Measurements from ENCODE around the gene ZNF672.

Gene ZNF672

GRCh38 chr1:248814351-248814750, 23.7 kb upstream of the ZNF672 start:
- no peak for DNase-seq (ENCODE audit: low read depth, low spot score)
- Histone ChIP-seq H3K4me3 (ENCODE audit: insufficient read length, low read depth) (no peak overlapping the region), H3K9me3 (ENCODE audit: insufficient read depth, low read length) (no peaks in the 10 kb centered on the region), H3K9ac (ENCODE audit: insufficient read length, low read depth) (no peak overlapping the region), H3K4me1 (ENCODE audit: insufficient read depth, insufficient read length) (peaks cover 10% of the 10 kb centered on the region), H3K27me3 (ENCODE audit: insufficient read depth, insufficient read length) (no peaks in the 10 kb centered on the region), H3K36me3 (ENCODE audit: insufficient read depth, insufficient read length, low read length) (peaks cover 83% of the 10 kb centered on the region)
- TF ChIP-seq YY1 (IDR thresholded peaks at IDR 0.05; ENCODE audit: insufficient read depth, insufficient read length): no peak
- TF ChIP-seq SUZ12 (IDR thresholded peaks at IDR 0.05; ENCODE audit: extremely low read depth, insufficient read depth, insufficient read length): no peak
- TF ChIP-seq ZNF274 (IDR thresholded peaks at IDR 0.05; ENCODE audit: low read depth, low read length): no peak

- DNase-seq (ENCODE audit: low read depth, low spot score): no peak
- Histone ChIP-seq H3K4me1 (ENCODE audit: insufficient read depth, insufficient read length) (peaks cover 10% of the 10 kb centered on the region), H3K36me3 (ENCODE audit: insufficient read depth, insufficient read length, low read length) (peaks cover 86% of the 10 kb centered on the region), H3K4me3 (ENCODE audit: insufficient read length, low read depth) (no peak overlapping the region), H3K27me3 (ENCODE audit: insufficient read depth, insufficient read length) (no peaks in the 10 kb centered on the region), H3K9me3 (ENCODE audit: insufficient read depth, low read length) (no peaks in the 10 kb centered on the region), H3K9ac (ENCODE audit: insufficient read length, low read depth) (peak overlapping the region; percentile 25)
- TF ChIP-seq SUZ12 (IDR thresholded peaks at IDR 0.05; ENCODE audit: extremely low read depth, insufficient read depth, insufficient read length): no peak
- TF ChIP-seq YY1 (IDR thresholded peaks at IDR 0.05; ENCODE audit: insufficient read depth, insufficient read length): no peak
- TF ChIP-seq ZNF274 (IDR thresholded peaks at IDR 0.05; ENCODE audit: low read depth, low read length): no peak
Measured at GRCh38 chr1:248815407-248816034, 22.5 kb upstream of the ZNF672 start.

GRCh38 chr1:248816042-248816851, 21.8 kb upstream of the ZNF672 start:
- H3K27me3 ChIP-seq (ENCODE audit: insufficient read depth, insufficient read length): no peaks in the 10 kb centered on the region
- DNase-seq (ENCODE audit: low read depth, low spot score): no peak
- H3K9me3 ChIP-seq (ENCODE audit: insufficient read depth, low read length): no peaks in the 10 kb centered on the region
- H3K4me3 ChIP-seq (ENCODE audit: insufficient read length, low read depth): no peak overlapping the region
- peaks cover 10% of the 10 kb centered on the region for H3K4me1 ChIP-seq (ENCODE audit: insufficient read depth, insufficient read length)
- no peak for TF ChIP-seq YY1 (IDR thresholded peaks at IDR 0.05; ENCODE audit: insufficient read depth, insufficient read length)
- no peak overlapping the region for H3K9ac ChIP-seq (ENCODE audit: insufficient read length, low read depth)
- H3K36me3 ChIP-seq (ENCODE audit: insufficient read depth, insufficient read length, low read length): peaks cover 86% of the 10 kb centered on the region

DNA sequence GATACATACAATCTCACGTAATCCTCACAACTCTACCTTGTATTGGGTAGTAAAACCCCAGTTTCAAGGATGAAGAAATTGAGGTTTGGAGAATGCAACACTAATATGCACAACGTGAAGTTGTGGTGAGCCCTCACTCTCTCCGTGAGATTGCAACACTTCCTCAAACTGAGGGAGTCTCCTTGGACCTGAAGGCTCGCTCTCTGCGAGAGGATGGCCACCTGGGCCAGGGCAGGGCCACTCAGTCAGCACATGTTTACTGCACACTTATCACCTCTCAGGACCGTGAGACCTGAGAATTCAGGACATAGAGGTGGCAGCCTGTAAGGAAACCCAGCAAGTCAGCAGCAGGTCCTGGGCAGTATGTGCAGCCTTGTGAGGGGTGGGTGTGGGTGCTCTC, 21.0 kb upstream of the ZNF672 start:
- no peaks in the 10 kb centered on the region for H3K9me3 ChIP-seq (ENCODE audit: insufficient read depth, low read length)
- peaks cover 86% of the 10 kb centered on the region for H3K36me3 ChIP-seq (ENCODE audit: insufficient read depth, insufficient read length, low read length)
- TF ChIP-seq ZNF274 (IDR thresholded peaks at IDR 0.05; ENCODE audit: low read depth, low read length): no peak
- TF ChIP-seq YY1 (IDR thresholded peaks at IDR 0.05; ENCODE audit: insufficient read depth, insufficient read length): no peak
- TF ChIP-seq SUZ12 (IDR thresholded peaks at IDR 0.05; ENCODE audit: extremely low read depth, insufficient read depth, insufficient read length): no peak
- H3K27me3 ChIP-seq (ENCODE audit: insufficient read depth, insufficient read length): no peaks in the 10 kb centered on the region
- DNase-seq (ENCODE audit: low read depth, low spot score): no peak
- H3K4me3 ChIP-seq (ENCODE audit: insufficient read length, low read depth): no peak overlapping the region
- no peak overlapping the region for H3K9ac ChIP-seq (ENCODE audit: insufficient read length, low read depth)
- H3K4me1 ChIP-seq (ENCODE audit: insufficient read depth, insufficient read length): peaks cover 10% of the 10 kb centered on the region

DNA sequence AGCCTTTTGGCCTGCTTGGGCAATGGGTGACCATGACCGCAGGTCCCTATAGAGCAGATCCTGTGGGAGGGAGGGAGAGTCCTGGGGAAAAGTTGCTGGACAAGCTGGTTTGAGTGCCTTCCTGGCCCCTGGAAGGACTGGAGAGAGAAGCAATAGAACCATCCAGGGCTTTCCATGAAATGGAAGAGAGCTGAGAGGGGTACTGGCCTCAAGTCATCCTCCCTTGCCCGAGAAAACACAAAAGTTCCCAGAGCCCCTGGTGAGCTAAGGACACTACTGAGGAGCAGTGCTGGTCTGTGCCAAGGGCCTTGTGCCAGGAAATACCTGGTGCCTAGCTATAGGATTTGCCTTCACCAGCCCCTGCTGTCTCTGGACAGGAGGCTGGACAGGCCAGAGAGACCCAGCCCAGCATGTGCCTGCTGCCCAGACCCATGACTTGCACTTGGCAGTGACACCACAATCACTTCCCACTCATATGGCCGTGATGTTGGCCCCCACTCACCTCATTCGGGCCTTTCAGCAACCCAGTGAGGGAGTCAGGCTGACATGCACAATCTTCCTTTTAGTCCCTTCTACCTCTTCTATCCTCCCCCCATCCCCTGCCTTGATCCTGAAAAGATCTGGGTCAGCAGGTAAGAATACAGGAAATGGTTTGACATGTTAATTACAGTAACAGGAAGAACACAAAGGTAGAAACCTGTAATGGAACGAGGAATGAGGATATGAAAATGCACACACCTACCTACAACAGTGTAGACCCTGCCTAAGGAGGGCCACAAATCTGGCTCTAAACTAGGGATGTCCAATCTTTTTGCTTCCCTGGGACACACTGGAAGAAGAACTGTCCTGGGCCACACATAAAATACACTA, 19.3 kb upstream of the ZNF672 start:
- no peak for DNase-seq (ENCODE audit: low read depth, low spot score)
- Histone ChIP-seq H3K4me3 (ENCODE audit: insufficient read length, low read depth) (no peak overlapping the region), H3K9me3 (ENCODE audit: insufficient read depth, low read length) (no peaks in the 10 kb centered on the region), H3K4me1 (ENCODE audit: insufficient read depth, insufficient read length) (peaks cover 7% of the 10 kb centered on the region), H3K27me3 (ENCODE audit: insufficient read depth, insufficient read length) (no peaks in the 10 kb centered on the region), H3K36me3 (ENCODE audit: insufficient read depth, insufficient read length, low read length) (peaks cover 84% of the 10 kb centered on the region), H3K9ac (ENCODE audit: insufficient read length, low read depth) (no peak overlapping the region)
- TF ChIP-seq ZNF274 (IDR thresholded peaks at IDR 0.05; ENCODE audit: low read depth, low read length): no peak
- TF ChIP-seq YY1 (IDR thresholded peaks at IDR 0.05; ENCODE audit: insufficient read depth, insufficient read length): no peak
- no peak for TF ChIP-seq SUZ12 (IDR thresholded peaks at IDR 0.05; ENCODE audit: extremely low read depth, insufficient read depth, insufficient read length)

DNA sequence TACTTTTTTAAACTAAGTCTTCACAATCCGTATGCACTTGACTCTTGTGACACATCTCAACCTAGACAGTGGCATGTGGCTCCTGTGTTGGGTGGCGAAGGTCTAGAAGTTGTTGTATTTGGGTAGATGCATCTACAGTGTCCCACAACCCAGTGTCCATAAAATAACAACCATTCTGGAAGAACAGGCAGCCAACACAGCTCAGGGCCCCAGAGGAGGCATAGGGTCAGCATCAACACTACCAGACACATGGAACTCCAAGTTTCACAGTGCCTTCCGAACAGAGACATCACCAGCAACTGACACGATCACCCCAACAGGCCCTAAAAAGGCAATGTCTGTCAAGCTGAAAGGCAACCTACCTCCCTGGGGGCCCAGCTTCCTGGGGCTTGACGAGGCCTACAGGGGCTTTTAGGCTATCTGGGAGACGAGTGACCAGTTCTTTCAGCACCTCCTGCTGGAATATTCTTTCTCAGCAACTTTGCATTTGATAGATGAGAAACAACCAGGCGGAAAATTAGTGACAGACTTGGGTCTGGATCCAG, 17.9 kb upstream of the ZNF672 start:
- peaks cover 10% of the 10 kb centered on the region for H3K4me1 ChIP-seq (ENCODE audit: insufficient read depth, insufficient read length)
- H3K9ac ChIP-seq (ENCODE audit: insufficient read length, low read depth): no peak overlapping the region
- no peak overlapping the region for H3K4me3 ChIP-seq (ENCODE audit: insufficient read length, low read depth)
- peaks cover 84% of the 10 kb centered on the region for H3K36me3 ChIP-seq (ENCODE audit: insufficient read depth, insufficient read length, low read length)
- H3K9me3 ChIP-seq (ENCODE audit: insufficient read depth, low read length): no peaks in the 10 kb centered on the region
- no peak for TF ChIP-seq ZNF274 (IDR thresholded peaks at IDR 0.05; ENCODE audit: low read depth, low read length)
- no peak for TF ChIP-seq YY1 (IDR thresholded peaks at IDR 0.05; ENCODE audit: insufficient read depth, insufficient read length)
- TF ChIP-seq SUZ12 (IDR thresholded peaks at IDR 0.05; ENCODE audit: extremely low read depth, insufficient read depth, insufficient read length): no peak
- DNase-seq (ENCODE audit: low read depth, low spot score): no peak
- no peaks in the 10 kb centered on the region for H3K27me3 ChIP-seq (ENCODE audit: insufficient read depth, insufficient read length)
